HUDEP-2 (cell line): ENCODE results near the gene CSN1S1.
A peak's percentile ranks its signal among the peaks of the same experiment; 100 is the strongest.
"Not testable (repeated sequence)": the region's sequence is repeated elsewhere in the genome, so short reads cannot be mapped to it uniquely, and the experiment has no call there.

Experiments used
- DNase-seq, 76 experiments: peaks; one replicate each; lab custom pipeline; 2025; ENCODE audit not compliant: unreplicated experiment in 76 of 76; lab: John Stamatoyannopoulos, UW

Gene CSN1S1

GRCh38 chr4:69930768-69931167, at the start of gene CSN1S1:
Gene CSN1S1 (plus strand): TSS chr4:69931068. CDS start chr4:69932556, 1,488 bp downstream.
- no peak for DNase-seq

- peak in 21 of 76 experiments; percentile 0 to 43 (median 20) for DNase-seq
Observed at GRCh38 chr4:69881173-69881773, 49.6 kb upstream of the CSN1S1 start.

- no peak for DNase-seq
Observed at GRCh38 chr4:69882150-69882549, 48.7 kb upstream of the CSN1S1 start.

- no peak for DNase-seq
Observed at GRCh38 chr4:69888336-69888735, 42.5 kb upstream of the CSN1S1 start.

GRCh38 chr4:69894186-69894585, 36.7 kb upstream of the CSN1S1 start:
- no peak for DNase-seq

- DNase-seq = no peak
Observed at GRCh38 chr4:69894721-69895120, 36.1 kb upstream of the CSN1S1 start.

- DNase-seq = peak in 1 of 76 experiments; percentile 4
Observed at GRCh38 chr4:69896530-69897116, 34.2 kb upstream of the CSN1S1 start.

- DNase-seq = no peak
Observed at GRCh38 chr4:69907151-69907550, 23.7 kb upstream of the CSN1S1 start.

- no peak for DNase-seq
Observed at GRCh38 chr4:69909195-69909594, 21.7 kb upstream of the CSN1S1 start.

GRCh38 chr4:69910016-69910782, 20.7 kb upstream of the CSN1S1 start:
- no peak for DNase-seq

- DNase-seq = no peak
Observed at GRCh38 chr4:69920874-69921273, 10.0 kb upstream of the CSN1S1 start.

GRCh38 chr4:69923782-69924410, 7.0 kb upstream of the CSN1S1 start:
- not testable (repeated sequence) for DNase-seq

GRCh38 chr4:69934150-69934549, 3.3 kb downstream of the CSN1S1 start:
- DNase-seq = no peak

- no peak for DNase-seq
Observed at GRCh38 chr4:69936566-69936965, 5.7 kb downstream of the CSN1S1 start.

GRCh38 chr4:69951602-69952001, 20.7 kb downstream of the CSN1S1 start:
- DNase-seq = peak in 1 of 76 experiments; percentile 0

GRCh38 chr4:69957209-69957608, 26.3 kb downstream of the CSN1S1 start:
- no peak for DNase-seq

- no peak for DNase-seq
Observed at GRCh38 chr4:69965628-69966027, 34.8 kb downstream of the CSN1S1 start, which contains the start of gene CSN2. Gene CSN2 (minus strand): TSS chr4:69965728. CDS start chr4:69960995, 4,733 bp downstream.

- no peak for DNase-seq
Observed at GRCh38 chr4:69970071-69970470, 39.2 kb downstream of the CSN1S1 start.

GRCh38 chr4:69974631-69975030, 43.8 kb downstream of the CSN1S1 start:
- no peak for DNase-seq

- no peak for DNase-seq
Observed at GRCh38 chr4:69977582-69977981, 46.7 kb downstream of the CSN1S1 start.

- DNase-seq = no peak
Observed at GRCh38 chr4:69984030-69984443, 53.2 kb downstream of the CSN1S1 start.
